ENCODE measurements around the gene ZBTB17. TPM values are rescaled to one million over a fixed set of nuclear protein-coding genes. Genes with fewer than 3 reads are reported as not detected.
A peak's percentile ranks its signal among the peaks of the same experiment; 100 is the strongest.
"Not testable (repeated sequence)": the region's sequence is repeated elsewhere in the genome, so short reads cannot be mapped to it uniquely, and the experiment has no call there.

Gene ZBTB17
- polyA plus RNA-seq, 2 of the 4 experiments (the other 2 are of a cell fraction): 13.8 to 16.5 TPM

DNA sequence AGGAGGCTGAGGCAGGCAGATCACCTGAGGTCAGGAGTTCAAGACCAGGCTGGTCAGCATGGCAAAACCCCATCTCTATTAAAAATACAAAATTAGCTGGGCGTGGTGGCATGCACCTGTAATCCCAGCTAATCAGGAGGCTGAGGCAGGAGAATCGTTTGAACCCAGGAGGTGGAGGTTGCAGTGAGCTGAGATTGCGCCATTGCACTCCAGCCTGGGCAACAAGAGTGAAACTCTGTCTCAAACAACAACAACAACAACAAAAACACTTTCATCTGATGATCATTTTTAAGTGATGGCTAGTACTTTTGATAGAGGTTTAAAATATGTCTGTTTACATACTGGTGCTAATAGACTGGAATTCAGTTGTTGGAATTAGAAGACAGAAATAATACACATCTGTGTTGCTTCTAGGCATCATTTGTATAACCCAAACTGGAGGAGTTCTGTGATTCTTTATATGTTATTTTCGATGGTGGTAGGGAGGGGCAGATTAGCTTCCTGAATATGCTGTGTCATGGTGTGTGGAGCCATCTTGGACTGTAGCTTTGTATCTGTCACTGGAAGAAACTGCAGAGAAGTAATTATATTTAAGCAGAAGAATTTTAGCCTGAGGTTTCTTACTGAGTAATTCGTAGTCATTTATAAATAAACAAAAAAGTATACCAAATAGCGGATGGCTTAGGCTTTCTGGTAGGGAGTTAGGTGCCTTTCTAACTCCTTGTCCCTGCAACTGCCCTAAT is 82.9 kb downstream of the ZBTB17 start:
- TF ChIP-seq NFE2L2 (conservative IDR thresholded peaks at IDR 0.05; ENCODE audit: low read length) (peak; percentile 93), ZNF302 (CRISPR knock-in tag; IDR thresholded peaks at IDR 0.05) (peak; percentile 50; the same call in 1 of the 2 replicates), ZSCAN20 (CRISPR knock-in tag; IDR thresholded peaks at IDR 0.05) (peak; percentile 57; the same call in 1 of the 2 replicates), HOXB5 (CRISPR knock-in tag; IDR thresholded peaks at IDR 0.05) (peak; percentile 63; the same call in 1 of the 2 replicates), HOXB13 (CRISPR knock-in tag; IDR thresholded peaks at IDR 0.05; ENCODE audit: low read depth) (peak; percentile 59; the same call in 1 of the 2 replicates), EHF (CRISPR knock-in tag; IDR thresholded peaks at IDR 0.05) (0 out of 2 replicates have a peak, but pooled peaks have one; percentile 34), HMGXB4 (CRISPR knock-in tag; IDR thresholded peaks at IDR 0.05; ENCODE audit: borderline replicate concordance) (peak; percentile 82), HOXA7 (CRISPR knock-in tag; IDR thresholded peaks at IDR 0.05) (peak; percentile 43; the same call in 1 of the 2 replicates), CEBPB (IDR thresholded peaks at IDR 0.05) (peak; percentile 7 to 39; a peak in 1 of 4 replicates), MAFK (IDR thresholded peaks at IDR 0.05; ENCODE audit: partially characterized antibody) (peak; percentile 93)
- TF ChIP-seq, protein P1, sequence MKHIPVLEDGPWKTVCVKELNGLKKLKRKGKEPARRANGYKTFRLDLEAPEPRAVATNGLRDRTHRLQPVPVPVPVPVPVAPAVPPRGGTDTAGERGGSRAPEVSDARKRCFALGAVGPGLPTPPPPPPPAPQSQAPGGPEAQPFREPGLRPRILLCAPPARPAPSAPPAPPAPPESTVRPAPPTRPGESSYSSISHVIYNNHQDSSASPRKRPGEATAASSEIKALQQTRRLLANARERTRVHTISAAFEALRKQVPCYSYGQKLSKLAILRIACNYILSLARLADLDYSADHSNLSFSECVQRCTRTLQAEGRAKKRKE (CRISPR knock-in tag; IDR thresholded peaks at IDR 0.05; ENCODE audit: low read depth): peak; percentile 81
- H3K27ac ChIP-seq: peak overlapping the region; percentile 76 to 78
- POLR2A ChIA-PET, H3K4me3 ChIP-seq, H3K9me3 ChIP-seq, FAIRE-seq: not testable (repeated sequence)
- H3K4me1 ChIP-seq: peaks cover 37% of the 10 kb centered on the region
- peak overlapping the region; percentile 27; the same call in 2 of the 3 replicates for H3K4me2 ChIP-seq
- CTCF ChIA-PET: interaction anchor here (1.1 to 2.1 kb wide), 2 partner anchors 16 to 77 kb away, joined by 3 to 8 read pairs; no protein-coding TSS in a partner anchor
- peak in 1 of 2 experiments; percentile 49 for DNase-seq (ENCODE audit: low read depth in 1 of 2, low spot score in 1 of 2)
- WGBS (ENCODE audit: missing lambda C conversion rate): 57% methylated on average over 6 of the region's 6 CpGs
- peak in 1 of 2 experiments; percentile 63; a peak in 3 of 6 replicates for ATAC-seq

Small RNA genes within 50 kb of the gene (small RNA-seq; reads per million reads assigned to genes)
- gene AL034555.1 (0 reads per million in 6 experiments), gene AL355994.1 (0 reads per million in 6 experiments), gene AL355994.5 (0 reads per million in 6 experiments)

Other genes starting within 250 kb of the ZBTB17 start
- gene SLC25A34, start 239.8 kb downstream of the ZBTB17 start, polyA plus RNA-seq (2011; rRNA removed): 0.12 and 0.19 TPM in 2 replicates
- 0.19 to 0.31 TPM (median 0.26 TPM) in 3 replicates for gene SLC25A34, start 239.8 kb downstream of the ZBTB17 start, polyA plus RNA-seq (2017; fragmentation: RNase III; extraction: RNeasy Plus Mini Kit Qiagen cat#74134 plus additional on column Dnase treatment)
- gene TMEM82, start 233.6 kb downstream of the ZBTB17 start, polyA plus RNA-seq (2011; rRNA removed): not detected in 2 replicates
- not detected in 3 replicates for gene TMEM82, start 233.6 kb downstream of the ZBTB17 start, polyA plus RNA-seq (2017; fragmentation: RNase III; extraction: RNeasy Plus Mini Kit Qiagen cat#74134 plus additional on column Dnase treatment)
- gene FBLIM1, start 217.3 kb downstream of the ZBTB17 start, polyA plus RNA-seq (2011; rRNA removed): 24.6 and 28.9 TPM in 2 replicates
- 33.9 to 39.4 TPM (median 38.1 TPM) in 3 replicates for gene FBLIM1, start 217.3 kb downstream of the ZBTB17 start, polyA plus RNA-seq (2017; fragmentation: RNase III; extraction: RNeasy Plus Mini Kit Qiagen cat#74134 plus additional on column Dnase treatment)
- 2.0 and 4.1 TPM in 2 replicates for gene UQCRHL, start 168.5 kb downstream of the ZBTB17 start, polyA plus RNA-seq (2011; rRNA removed)
- 0.64 to 1.2 TPM (median 0.68 TPM) in 3 replicates for gene UQCRHL, start 168.5 kb downstream of the ZBTB17 start, polyA plus RNA-seq (2017; fragmentation: RNase III; extraction: RNeasy Plus Mini Kit Qiagen cat#74134 plus additional on column Dnase treatment)
- 7.0 and 14.3 TPM in 2 replicates for gene SPEN, start 128.4 kb downstream of the ZBTB17 start, polyA plus RNA-seq (2011; rRNA removed)
- 12.2 to 21.2 TPM (median 15.5 TPM) in 3 replicates for gene SPEN, start 128.4 kb downstream of the ZBTB17 start, polyA plus RNA-seq (2017; fragmentation: RNase III; extraction: RNeasy Plus Mini Kit Qiagen cat#74134 plus additional on column Dnase treatment)
- gene SRARP, start 28.1 kb upstream of the ZBTB17 start, polyA plus RNA-seq (2011; rRNA removed): not detected in 2 replicates
- gene SRARP, start 28.1 kb upstream of the ZBTB17 start, polyA plus RNA-seq (2017; fragmentation: RNase III; extraction: RNeasy Plus Mini Kit Qiagen cat#74134 plus additional on column Dnase treatment): 0.03 TPM in 1 of 3 replicates, not detected in the others
- not detected in 2 replicates for gene HSPB7, start 41.9 kb upstream of the ZBTB17 start, polyA plus RNA-seq (2011; rRNA removed)
- gene HSPB7, start 41.9 kb upstream of the ZBTB17 start, polyA plus RNA-seq (2017; fragmentation: RNase III; extraction: RNeasy Plus Mini Kit Qiagen cat#74134 plus additional on column Dnase treatment): not detected in 3 replicates
- not detected in 2 replicates for gene CLCNKA, start 45.9 kb upstream of the ZBTB17 start, polyA plus RNA-seq (2011; rRNA removed)
- 0.05 to 0.07 TPM (median 0.06 TPM) in 3 replicates for gene CLCNKA, start 45.9 kb upstream of the ZBTB17 start, polyA plus RNA-seq (2017; fragmentation: RNase III; extraction: RNeasy Plus Mini Kit Qiagen cat#74134 plus additional on column Dnase treatment)
- gene CLCNKB, start 67.7 kb upstream of the ZBTB17 start, polyA plus RNA-seq (2011; rRNA removed): 0.11 and 0.14 TPM in 2 replicates
- gene CLCNKB, start 67.7 kb upstream of the ZBTB17 start, polyA plus RNA-seq (2017; fragmentation: RNase III; extraction: RNeasy Plus Mini Kit Qiagen cat#74134 plus additional on column Dnase treatment): 0.07 to 0.18 TPM (median 0.08 TPM) in 3 replicates
- gene FAM131C, start 97.5 kb upstream of the ZBTB17 start, polyA plus RNA-seq (2011; rRNA removed): 2.3 and 2.9 TPM in 2 replicates
- 5.9 to 6.7 TPM (median 6.3 TPM) in 3 replicates for gene FAM131C, start 97.5 kb upstream of the ZBTB17 start, polyA plus RNA-seq (2017; fragmentation: RNase III; extraction: RNeasy Plus Mini Kit Qiagen cat#74134 plus additional on column Dnase treatment)
- gene EPHA2, start 180.0 kb upstream of the ZBTB17 start, polyA plus RNA-seq (2011; rRNA removed): 55.0 and 59.3 TPM in 2 replicates
- gene EPHA2, start 180.0 kb upstream of the ZBTB17 start, polyA plus RNA-seq (2017; fragmentation: RNase III; extraction: RNeasy Plus Mini Kit Qiagen cat#74134 plus additional on column Dnase treatment): 87.1 to 93.8 TPM (median 93.2 TPM) in 3 replicates
- gene ARHGEF19, start 236.6 kb upstream of the ZBTB17 start, polyA plus RNA-seq (2011; rRNA removed): 6.1 and 6.7 TPM in 2 replicates
- 7.6 to 9.5 TPM (median 9.2 TPM) in 3 replicates for gene ARHGEF19, start 236.6 kb upstream of the ZBTB17 start, polyA plus RNA-seq (2017; fragmentation: RNase III; extraction: RNeasy Plus Mini Kit Qiagen cat#74134 plus additional on column Dnase treatment)